ENCODE data around the gene EIF3K.

EIF3K gene

GRCh38 chr19:38650911-38651584 lies 32.1 kb downstream of the EIF3K start:
- no peak for DNase-seq

GRCh38 chr19:38653028-38653571 lies 34.1 kb downstream of the EIF3K start:
- DNase-seq = no peak

GRCh38 chr19:38654628-38655055 lies 35.7 kb downstream of the EIF3K start:
- DNase-seq = no peak

- DNase-seq = no peak
Measured at GRCh38 chr19:38655148-38655824, 36.3 kb downstream of the EIF3K start.

- no peak for DNase-seq
Measured at GRCh38 chr19:38656171-38656981, 37.4 kb downstream of the EIF3K start.

GRCh38 chr19:38657633-38658222 lies 38.7 kb downstream of the EIF3K start:
- no peak for DNase-seq

- peak; percentile 71 for DNase-seq
Measured at GRCh38 chr19:38658462-38659306, 39.7 kb downstream of the EIF3K start.

- no peak for DNase-seq
Measured at GRCh38 chr19:38660724-38661123, 41.7 kb downstream of the EIF3K start.

GRCh38 chr19:38661136-38661535 lies 42.1 kb downstream of the EIF3K start:
- no peak for DNase-seq

- DNase-seq = no peak
Measured at GRCh38 chr19:38661996-38662395, 43.0 kb downstream of the EIF3K start.

GRCh38 chr19:38662537-38663155 lies 43.7 kb downstream of the EIF3K start:
- no peak for DNase-seq

GRCh38 chr19:38663156-38663651 lies 44.2 kb downstream of the EIF3K start:
- no peak for DNase-seq

- DNase-seq = no peak
Measured at GRCh38 chr19:38663957-38664502, 45.0 kb downstream of the EIF3K start.

GRCh38 chr19:38664503-38665211 lies 45.7 kb downstream of the EIF3K start:
- no peak for DNase-seq

GRCh38 chr19:38665219-38665931 lies 46.4 kb downstream of the EIF3K start:
- no peak for DNase-seq

- peak; percentile 73 for DNase-seq
Measured at GRCh38 chr19:38665950-38666662, 47.1 kb downstream of the EIF3K start.

- peak; percentile 86 for DNase-seq
Measured at GRCh38 chr19:38666663-38667511, 47.9 kb downstream of the EIF3K start.

- no peak for DNase-seq
Measured at GRCh38 chr19:38667661-38668171, 48.7 kb downstream of the EIF3K start.

All from femur (tissue), 1 donor.